NCI-H1105 treated with DMSO at 0.1 percent for 48 hours (cell line): Measurements from ENCODE around the gene PPEF2.
A peak's percentile ranks its signal among the peaks of the same experiment; 100 is the strongest.
"Not testable (repeated sequence)": the region's sequence is repeated elsewhere in the genome, so short reads cannot be mapped to it uniquely, and the experiment has no call there.

Experiments
- DNase-seq: peaks from one replicate; lab custom pipeline; 2025; lab: John Stamatoyannopoulos, UW

The PPEF2 gene, protein sequence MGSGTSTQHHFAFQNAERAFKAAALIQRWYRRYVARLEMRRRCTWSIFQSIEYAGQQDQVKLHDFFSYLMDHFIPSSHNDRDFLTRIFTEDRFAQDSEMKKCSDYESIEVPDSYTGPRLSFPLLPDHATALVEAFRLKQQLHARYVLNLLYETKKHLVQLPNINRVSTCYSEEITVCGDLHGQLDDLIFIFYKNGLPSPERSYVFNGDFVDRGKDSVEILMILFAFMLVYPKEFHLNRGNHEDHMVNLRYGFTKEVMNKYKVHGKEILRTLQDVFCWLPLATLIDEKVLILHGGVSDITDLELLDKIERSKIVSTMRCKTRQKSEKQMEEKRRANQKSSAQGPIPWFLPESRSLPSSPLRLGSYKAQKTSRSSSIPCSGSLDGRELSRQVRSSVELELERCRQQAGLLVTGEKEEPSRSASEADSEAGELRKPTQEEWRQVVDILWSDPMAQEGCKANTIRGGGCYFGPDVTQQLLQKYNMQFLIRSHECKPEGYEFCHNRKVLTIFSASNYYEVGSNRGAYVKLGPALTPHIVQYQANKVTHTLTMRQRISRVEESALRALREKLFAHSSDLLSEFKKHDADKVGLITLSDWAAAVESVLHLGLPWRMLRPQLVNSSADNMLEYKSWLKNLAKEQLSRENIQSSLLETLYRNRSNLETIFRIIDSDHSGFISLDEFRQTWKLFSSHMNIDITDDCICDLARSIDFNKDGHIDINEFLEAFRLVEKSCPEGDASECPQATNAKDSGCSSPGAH

GRCh38 chr4:75902352-75902751 lies at the start of gene PPEF2:
Gene PPEF2, minus strand, starts transcription at chr4:75902452. Its CDS starts 6,127 bp downstream, at chr4:75896325.
- no peak for DNase-seq

DNA sequence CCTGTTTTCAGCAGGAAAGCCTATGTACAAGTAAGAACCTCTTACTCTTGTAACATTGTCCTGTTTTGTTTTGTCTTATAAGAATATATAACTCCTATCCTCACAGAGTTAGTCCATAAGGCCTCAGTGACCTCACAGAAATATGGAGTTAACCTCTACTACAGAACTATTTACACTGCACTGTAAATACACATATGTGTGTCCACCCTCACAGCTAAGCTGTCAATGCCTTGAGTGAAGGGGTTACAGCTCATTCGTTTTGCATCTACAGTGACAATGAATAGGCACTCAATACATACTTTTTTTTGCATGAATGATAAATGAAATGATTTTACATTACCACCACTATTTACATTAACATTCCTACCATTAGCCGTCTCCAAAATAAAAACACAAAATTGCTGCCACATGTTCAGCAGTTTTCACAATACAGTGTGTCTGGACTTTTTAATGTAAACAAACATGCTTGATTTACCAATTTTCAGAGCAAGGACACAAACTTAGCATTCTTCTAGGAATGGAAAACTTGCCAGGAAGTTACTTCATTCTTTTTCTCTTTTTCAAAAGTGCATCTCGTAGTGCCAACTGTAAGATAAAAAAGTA lies 48.1 kb upstream of the PPEF2 start:
- no peak for DNase-seq

- no peak for DNase-seq
Measured at GRCh38 chr4:75948822-75949444, 46.7 kb upstream of the PPEF2 start.

- DNase-seq, result peak; percentile 39
Measured at GRCh38 chr4:75940692-75941253, 38.5 kb upstream of the PPEF2 start, which contains the start of gene NAAA. Gene NAAA, minus strand, starts transcription at chr4:75941013. Its CDS starts 64 bp downstream, at chr4:75940949.

GRCh38 chr4:75939890-75940691 lies 37.8 kb upstream of the PPEF2 start:
- DNase-seq, result no peak

DNA sequence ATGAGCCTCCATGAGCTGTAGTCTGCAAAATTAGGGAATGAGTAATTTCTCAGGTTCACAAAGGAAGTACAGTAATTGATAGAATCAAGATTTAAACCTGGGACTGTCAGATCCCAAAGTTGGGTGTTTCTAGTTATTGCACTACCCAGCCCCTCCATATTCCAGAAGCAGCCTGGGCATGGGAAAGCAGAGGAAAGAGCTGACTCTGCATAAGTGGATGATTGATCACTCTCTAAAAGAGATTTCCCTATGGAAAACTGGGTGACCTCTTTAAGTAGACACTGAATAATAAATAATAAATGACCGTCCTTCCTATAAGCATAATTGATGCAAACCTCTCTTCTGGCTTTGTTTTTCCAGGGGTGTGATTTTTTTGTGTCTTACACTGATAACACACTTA lies 33.4 kb upstream of the PPEF2 start:
- no peak for DNase-seq

GRCh38 chr4:75930152-75930551 lies 27.9 kb upstream of the PPEF2 start:
- DNase-seq, result no peak

DNA sequence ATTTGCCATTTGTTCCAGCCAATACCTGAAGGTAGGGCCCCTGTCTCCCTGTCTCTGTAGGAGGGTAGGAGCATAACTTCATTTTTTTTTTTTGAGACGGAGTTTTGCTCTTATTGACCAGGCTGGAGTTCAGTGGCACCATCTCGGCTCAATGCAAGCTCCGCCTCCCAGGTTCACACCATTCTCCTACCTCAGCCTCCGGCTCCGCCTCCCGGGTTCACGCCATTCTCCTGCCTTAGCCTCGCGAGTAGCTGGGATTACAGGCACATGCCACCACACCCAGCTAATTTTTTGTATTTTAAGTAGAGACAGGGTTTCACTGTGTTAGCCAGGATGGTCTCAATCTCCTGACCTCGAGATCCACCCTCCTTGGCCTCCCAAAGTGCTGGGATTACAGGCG lies 22.7 kb upstream of the PPEF2 start:
- not testable (repeated sequence) for DNase-seq

DNA sequence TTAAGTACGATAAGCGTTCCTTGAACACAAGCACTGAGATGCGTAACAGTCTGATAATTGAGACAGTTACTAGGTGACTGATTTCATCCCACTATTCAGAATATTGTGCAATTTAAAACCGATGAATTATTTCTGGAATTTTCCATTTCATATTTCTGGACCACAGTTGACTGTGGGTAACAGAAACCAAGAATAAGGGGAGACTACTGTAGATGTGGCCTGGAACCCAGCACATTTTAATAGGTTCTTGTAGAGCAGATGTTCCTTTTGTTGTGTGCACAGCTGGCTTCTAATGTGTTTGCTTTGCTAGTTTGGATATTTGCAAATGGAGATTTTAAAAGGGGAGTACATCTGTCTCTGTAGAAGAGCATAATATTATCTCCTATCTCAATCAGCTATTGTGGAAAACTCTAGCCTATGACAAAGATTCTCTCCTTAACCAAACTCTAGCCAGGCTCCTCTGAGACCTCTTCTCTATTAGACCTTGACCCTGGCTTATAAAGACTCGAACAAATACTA lies 22.1 kb upstream of the PPEF2 start:
- peak; percentile 11 for DNase-seq

DNA sequence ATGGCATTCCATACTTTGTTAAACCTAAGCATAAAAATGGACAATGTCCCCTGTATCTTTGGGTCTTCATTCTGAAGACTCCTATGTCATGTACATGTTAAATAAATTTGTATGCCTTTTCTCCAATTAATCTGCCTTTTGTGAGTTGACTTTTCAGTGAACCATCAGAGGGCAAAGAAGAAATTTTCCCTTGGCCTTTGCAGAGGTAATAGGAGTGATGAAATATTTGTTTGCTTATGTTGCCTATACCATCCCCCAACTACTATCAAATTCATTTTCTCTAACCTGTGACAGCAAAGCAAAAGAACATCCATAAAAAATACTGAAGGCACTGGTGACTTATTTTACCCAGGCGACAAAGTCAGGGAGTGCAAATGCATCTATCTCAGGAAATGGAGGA lies 20.3 kb upstream of the PPEF2 start:
- DNase-seq, result no peak

DNA sequence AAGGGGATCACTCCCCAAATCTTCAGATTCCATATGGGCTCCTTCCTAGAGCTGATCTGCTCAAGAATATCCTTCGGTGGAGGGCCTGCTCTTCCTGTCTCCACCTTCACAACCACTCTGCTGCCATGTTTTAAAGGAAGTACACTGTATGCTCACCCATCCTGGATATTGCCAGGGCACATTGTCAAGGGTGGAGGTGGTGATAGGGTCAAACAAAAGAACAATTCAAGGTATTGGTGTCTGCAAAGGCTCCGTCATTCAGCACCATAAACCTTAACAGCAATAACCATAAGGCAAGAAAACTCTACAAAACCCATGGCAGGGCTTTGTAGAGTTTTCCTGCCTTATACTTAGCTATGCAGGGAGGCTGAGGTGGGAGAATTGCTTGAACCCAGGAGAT lies 19.7 kb upstream of the PPEF2 start:
- no peak for DNase-seq

DNA sequence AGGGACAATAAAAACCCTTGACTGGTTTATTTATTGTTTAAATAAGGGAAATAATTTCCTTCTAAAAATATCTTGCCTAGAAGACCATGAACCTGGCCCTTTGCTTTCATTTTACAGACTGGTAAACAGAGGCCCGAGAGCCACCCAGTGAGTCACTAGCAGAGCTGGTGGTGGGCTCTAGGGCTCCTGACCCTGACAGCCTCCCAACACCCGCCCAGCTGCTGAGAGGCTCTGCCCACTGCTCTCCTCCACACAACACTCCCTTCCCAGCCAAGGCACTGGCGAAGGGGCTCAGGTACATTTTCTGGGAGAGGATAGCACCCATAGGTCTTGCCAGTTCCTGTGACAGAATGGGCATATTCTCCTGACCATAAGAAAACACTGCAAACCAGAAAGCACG lies 18.1 kb upstream of the PPEF2 start:
- DNase-seq, result no peak

DNA sequence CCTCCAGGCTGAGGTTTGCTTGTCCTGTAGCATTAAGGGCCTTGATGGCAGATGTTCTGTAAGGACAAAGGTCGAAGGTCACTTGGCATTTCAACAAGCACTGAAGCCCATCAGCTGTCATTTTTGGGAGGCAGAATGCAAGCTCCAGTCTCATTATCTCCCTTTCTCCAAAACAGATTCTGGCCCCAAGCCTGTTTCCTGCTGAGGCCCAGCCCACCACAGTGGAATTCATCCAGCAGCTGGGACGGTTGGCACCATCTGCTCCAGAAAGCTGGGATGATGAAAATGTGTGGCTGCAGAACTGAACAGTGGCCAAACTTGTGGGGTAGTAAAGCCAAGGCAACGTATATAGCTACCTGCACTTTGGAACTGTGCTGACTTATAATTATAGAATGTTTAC lies 17.7 kb upstream of the PPEF2 start:
- no peak for DNase-seq

- peak; percentile 26 for DNase-seq
Measured at GRCh38 chr4:75916091-75916661, 13.9 kb upstream of the PPEF2 start.

GRCh38 chr4:75912968-75913367 lies 10.7 kb upstream of the PPEF2 start:
- no peak for DNase-seq

DNA sequence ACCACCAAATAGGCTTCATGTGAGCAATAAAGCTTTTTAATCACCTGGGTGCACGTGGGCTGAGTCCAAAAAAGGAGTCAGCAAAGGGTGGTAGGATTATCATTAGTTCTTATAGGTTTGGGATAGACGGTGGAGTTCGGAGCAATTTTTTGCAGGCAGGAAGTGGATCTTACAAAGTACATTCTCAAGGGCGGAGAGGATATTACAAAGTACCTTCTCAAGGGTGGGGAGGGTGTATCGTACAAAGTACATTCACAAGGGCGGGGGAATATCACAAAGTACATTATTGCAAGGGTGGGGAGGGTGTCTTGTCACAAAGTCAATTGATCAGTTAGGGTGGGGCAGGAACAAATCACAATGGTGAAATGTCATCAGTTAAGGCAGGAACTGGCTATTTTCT lies 8.6 kb upstream of the PPEF2 start:
- not testable (repeated sequence) for DNase-seq

- no peak for DNase-seq
Measured at GRCh38 chr4:75909405-75909804, 7.2 kb upstream of the PPEF2 start.

DNA sequence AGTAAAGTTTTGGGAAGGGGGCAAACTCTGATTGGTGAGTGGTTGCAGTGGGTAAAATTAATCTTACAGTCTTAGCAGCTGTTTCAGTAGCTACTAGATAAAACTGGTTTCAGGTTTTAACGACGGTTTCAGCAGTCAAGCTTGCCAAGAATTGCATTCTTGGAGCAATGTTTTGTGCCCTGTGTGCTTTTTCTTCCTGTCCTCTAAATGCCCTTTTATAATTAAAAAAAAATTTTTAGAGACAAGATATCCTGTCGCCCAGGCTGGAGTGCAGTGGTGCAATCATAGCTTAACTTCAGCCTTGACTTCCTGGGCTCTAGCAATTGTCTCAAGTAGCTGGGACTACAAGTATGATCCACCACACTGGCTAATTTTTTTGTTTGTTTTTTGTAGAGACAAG lies 6.3 kb upstream of the PPEF2 start:
- no peak for DNase-seq

DNA sequence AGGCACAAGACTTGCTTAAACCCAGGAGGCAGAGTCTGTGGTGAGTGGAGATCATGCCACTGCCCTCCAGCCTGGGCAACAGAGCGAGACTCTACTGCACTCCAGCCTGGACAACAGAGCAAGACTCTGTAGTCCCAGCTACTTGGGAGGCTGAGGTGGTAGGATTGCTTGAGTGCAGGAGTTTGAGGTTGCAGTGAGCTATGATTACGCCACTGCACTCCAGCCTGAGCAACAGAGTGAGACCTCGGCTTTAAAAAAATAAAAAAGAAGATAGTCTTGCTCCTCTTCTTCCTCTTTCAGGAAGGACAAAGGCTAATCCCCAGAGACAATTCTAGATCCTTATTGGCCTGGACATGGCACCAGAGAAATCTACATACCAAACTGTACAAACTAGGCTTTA lies 5.7 kb upstream of the PPEF2 start:
- no peak for DNase-seq

GRCh38 chr4:75904076-75904475 lies 1.8 kb upstream of the PPEF2 start:
- no peak for DNase-seq

DNA sequence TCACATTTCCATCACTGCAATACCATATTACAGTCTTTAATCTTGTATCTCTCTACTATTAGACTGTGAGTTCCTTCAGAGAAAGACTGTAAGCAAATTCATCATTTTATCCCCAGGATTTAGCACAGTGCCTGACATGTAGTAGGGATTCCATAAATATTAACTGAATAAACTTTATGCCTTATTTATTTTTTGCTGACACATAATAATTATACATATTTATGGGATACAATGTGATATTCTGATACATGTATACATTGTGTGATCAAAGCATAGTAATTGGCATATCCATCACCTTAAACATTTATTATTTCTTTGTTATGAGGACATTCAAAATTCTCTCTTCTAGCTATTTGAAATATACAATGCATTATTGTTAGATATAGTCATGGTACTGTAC lies 3.7 kb downstream of the PPEF2 start:
- DNase-seq, result no peak
